IPS-20b (cell line): ENCODE results near the gene NPC1L1.
"Not testable (repeated sequence)": the region's sequence is repeated elsewhere in the genome, so short reads cannot be mapped to it uniquely, and the experiment has no call there.

Source experiments
- H3K27ac ChIP-seq: one replicate; pipeline ENCODE4 v1.5.1; 2013; ENCODE audit warnings: low read length
- H3K27me3 ChIP-seq: 2 replicates; pipeline ENCODE4 v1.6.1; 2013; ENCODE audit warnings: mild to moderate bottlenecking, low read length, inconsistent platforms; ENCODE audit not compliant: insufficient read depth
- H3K36me3 ChIP-seq: 2 replicates; pipeline ENCODE4 v1.6.1; 2013; ENCODE audit warnings: low read depth, mild to moderate bottlenecking, inconsistent platforms, low read length, moderate library complexity; ENCODE audit not compliant: insufficient read depth
- H3K4me1 ChIP-seq: 2 replicates; pipeline ENCODE4 v1.6.1; 2013; ENCODE audit warnings: mild to moderate bottlenecking, control low read depth, inconsistent platforms, low read length, moderate library complexity; ENCODE audit not compliant: insufficient read depth
- H3K4me3 ChIP-seq: 2 replicates; pipeline ENCODE4 v1.5.1; 2013; ENCODE audit warnings: mild to moderate bottlenecking, low read length, inconsistent platforms
- H3K9ac ChIP-seq: 2 replicates; pipeline ENCODE4 v1.6.1; 2013; ENCODE audit warnings: low read depth, mild to moderate bottlenecking, inconsistent platforms, low read length, moderate library complexity
- H3K9me3 ChIP-seq: 2 replicates; pipeline ENCODE4 v1.6.1; 2013; ENCODE audit warnings: mild to moderate bottlenecking, low read depth, low read length, inconsistent platforms; ENCODE audit not compliant: insufficient read depth

NPC1L1 gene

DNA sequence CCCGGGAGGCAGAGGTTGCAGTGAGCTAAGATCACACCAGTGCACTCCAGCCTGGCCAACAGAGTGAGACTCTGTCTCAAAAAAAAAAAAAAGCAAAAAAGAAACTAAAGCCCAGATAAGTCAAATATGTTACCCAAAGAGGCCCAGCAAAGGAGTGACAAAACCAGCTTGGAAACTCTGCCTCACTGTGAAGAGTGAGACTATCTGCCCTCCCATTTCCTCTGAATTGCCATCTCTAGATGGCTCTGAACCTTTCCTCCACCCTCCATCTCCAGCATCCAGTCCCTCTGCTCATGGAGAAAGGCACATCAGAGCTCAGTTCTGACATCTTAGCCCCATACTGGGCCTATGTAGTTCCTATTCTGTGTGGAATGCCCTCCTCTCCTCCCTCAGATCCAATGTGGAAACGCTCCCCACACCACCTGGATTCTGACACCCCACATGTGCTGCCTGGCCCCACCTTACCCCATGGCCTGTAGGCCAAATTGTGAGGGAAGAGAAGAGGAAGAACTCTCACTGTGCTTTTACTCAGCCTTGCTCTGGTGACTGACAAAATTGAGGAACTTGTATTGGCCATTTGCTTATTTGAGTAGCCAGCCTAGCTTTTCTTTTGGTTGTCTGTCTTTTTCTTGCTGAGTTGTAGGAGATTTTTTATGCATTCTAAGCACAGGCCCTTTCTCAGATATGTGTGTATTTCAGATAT lies 32.7 kb downstream of the NPC1L1 start:
- no peak overlapping the region for H3K4me3 ChIP-seq
- H3K4me1 ChIP-seq: no peaks in the 10 kb centered on the region
- H3K9ac ChIP-seq: no peak overlapping the region
- no peaks in the 10 kb centered on the region for H3K36me3 ChIP-seq
- no peaks in the 10 kb centered on the region for H3K27me3 ChIP-seq
- H3K27ac ChIP-seq: no peak overlapping the region
- H3K9me3 ChIP-seq: peaks cover 3% of the 10 kb centered on the region

GRCh38 chr7:44506592-44507288 lies 34.4 kb downstream of the NPC1L1 start:
- H3K9ac ChIP-seq, H3K27ac ChIP-seq, H3K4me1 ChIP-seq, H3K27me3 ChIP-seq, H3K9me3 ChIP-seq, H3K4me3 ChIP-seq, H3K36me3 ChIP-seq: not testable (repeated sequence)

DNA sequence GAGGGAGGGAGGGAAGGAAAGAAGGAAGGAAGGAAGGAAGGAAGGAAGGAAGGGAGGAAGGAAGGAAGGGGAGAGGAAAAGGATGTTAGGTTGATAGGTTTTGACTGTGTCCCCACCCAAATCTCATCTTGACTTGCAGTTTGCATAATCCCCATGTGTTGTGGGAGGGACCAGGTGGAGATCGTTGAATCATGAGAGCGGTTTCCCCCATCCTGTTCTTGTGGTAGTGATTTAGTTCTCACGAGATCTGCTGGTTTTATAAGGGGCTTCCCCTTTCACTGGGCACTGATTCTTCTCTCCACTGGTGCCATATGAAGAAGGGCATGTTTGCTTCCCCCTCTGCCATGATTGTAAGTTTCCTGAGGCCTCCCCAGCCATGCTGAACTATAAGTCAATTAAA lies 35.5 kb downstream of the NPC1L1 start:
- Histone ChIP-seq H3K9ac (no peak overlapping the region), H3K27me3 (peaks cover 6% of the 10 kb centered on the region), H3K4me3 (no peak overlapping the region), H3K27ac (no peak overlapping the region), H3K4me1 (no peaks in the 10 kb centered on the region), H3K9me3 (peaks cover 3% of the 10 kb centered on the region), H3K36me3 (no peaks in the 10 kb centered on the region)

- Histone ChIP-seq H3K9ac (no peak overlapping the region), H3K9me3 (no peaks in the 10 kb centered on the region), H3K36me3 (no peaks in the 10 kb centered on the region), H3K4me1 (no peaks in the 10 kb centered on the region; the same call in 1 of the 2 replicates), H3K27me3 (peaks cover 12% of the 10 kb centered on the region), H3K27ac (no peak overlapping the region), H3K4me3 (no peak overlapping the region)
Observed at GRCh38 chr7:44498230-44498954, 42.7 kb downstream of the NPC1L1 start.

DNA sequence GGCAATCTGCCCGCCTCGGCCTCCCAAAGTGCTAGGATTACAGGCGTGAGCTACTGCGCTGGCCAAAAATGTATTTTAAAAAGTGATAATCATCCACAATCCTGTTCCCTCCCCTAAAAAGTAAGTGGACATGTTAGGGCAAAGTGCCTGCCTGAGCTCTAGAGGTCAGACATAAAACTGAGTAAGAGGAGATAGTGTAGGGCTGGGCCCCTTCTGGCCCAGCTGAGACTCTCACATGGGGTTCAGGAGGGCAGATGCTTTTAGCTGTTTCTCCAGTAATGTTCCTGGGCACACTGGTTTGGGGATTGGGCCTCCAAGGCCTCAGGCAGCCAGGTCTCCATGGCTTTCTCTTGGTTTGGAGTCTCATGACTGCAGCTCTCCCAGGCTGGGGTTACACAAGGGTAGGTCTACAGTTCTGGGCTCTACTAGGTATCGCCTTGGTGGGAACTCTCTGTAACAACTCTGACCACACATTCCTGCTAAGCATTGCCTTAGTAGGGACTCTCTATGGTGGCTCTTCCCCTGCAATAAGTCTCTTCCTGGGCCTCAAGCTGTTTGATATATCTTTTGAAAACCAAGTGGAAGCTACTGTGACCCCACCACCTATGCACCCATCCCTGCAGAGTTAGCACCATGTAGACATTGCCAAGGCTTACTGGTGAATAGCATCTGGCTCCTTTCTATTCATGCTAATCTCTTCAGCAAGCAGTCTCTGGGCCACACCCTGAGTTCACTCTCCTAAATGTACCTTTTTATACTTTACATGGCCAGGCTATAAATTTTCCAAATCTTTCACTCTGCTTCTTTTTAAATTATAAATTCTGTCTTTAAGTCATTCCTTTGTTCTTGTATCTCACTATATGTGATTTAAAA lies 43.7 kb downstream of the NPC1L1 start:
- no peaks in the 10 kb centered on the region for H3K9me3 ChIP-seq
- no peaks in the 10 kb centered on the region; the same call in 1 of the 2 replicates for H3K4me1 ChIP-seq
- H3K27me3 ChIP-seq: peaks cover 12% of the 10 kb centered on the region
- no peaks in the 10 kb centered on the region for H3K36me3 ChIP-seq
- no peak overlapping the region for H3K4me3 ChIP-seq
- no peak overlapping the region for H3K9ac ChIP-seq
- H3K27ac ChIP-seq: no peak overlapping the region

DNA sequence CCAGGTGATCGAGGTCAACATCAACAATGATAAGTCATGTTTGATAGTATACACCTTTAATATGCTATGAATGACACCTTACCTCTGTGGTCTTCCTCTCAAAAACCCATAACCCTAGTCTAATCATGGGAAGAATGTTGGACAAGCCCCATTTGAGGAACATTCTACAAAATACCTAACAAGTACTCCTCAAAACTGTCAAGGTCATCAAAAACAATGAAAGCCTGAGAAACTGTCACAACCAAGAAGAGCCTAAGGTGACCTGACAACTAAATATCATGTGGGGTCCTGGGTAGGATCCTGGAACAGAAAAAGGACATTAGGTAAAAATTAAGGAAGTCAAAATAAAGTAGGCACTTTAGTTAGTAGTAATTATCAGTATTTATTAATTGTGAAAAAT lies 44.7 kb downstream of the NPC1L1 start:
- Histone ChIP-seq H3K9me3 (no peaks in the 10 kb centered on the region), H3K9ac (no peak overlapping the region), H3K27ac (no peak overlapping the region), H3K27me3 (peaks cover 6% of the 10 kb centered on the region), H3K36me3 (no peaks in the 10 kb centered on the region), H3K4me3 (no peak overlapping the region), H3K4me1 (no peaks in the 10 kb centered on the region; the same call in 1 of the 2 replicates)

- no peaks in the 10 kb centered on the region; the same call in 1 of the 2 replicates for H3K4me1 ChIP-seq
- H3K9ac ChIP-seq: no peak overlapping the region
- no peaks in the 10 kb centered on the region for H3K9me3 ChIP-seq
- H3K27ac ChIP-seq: no peak overlapping the region
- H3K27me3 ChIP-seq: peaks cover 6% of the 10 kb centered on the region
- no peaks in the 10 kb centered on the region for H3K36me3 ChIP-seq
- H3K4me3 ChIP-seq: no peak overlapping the region
Observed at GRCh38 chr7:44494960-44495359, 46.2 kb downstream of the NPC1L1 start.

- Histone ChIP-seq H3K27me3 (peaks cover 6% of the 10 kb centered on the region), H3K4me3 (peak overlapping the region; percentile 89), H3K4me1 (peaks cover 3% of the 10 kb centered on the region; the same call in 1 of the 2 replicates), H3K9me3 (no peaks in the 10 kb centered on the region), H3K36me3 (no peaks in the 10 kb centered on the region), H3K9ac (peak overlapping the region; percentile 91; the same call in 1 of the 2 replicates), H3K27ac (peak overlapping the region; percentile 72)
Observed at GRCh38 chr7:44491229-44491628, 49.9 kb downstream of the NPC1L1 start.

- Histone ChIP-seq H3K4me3 (peak within 1 kb of the TSS; percentile 89), H3K4me1 (peaks cover 3% of the 10 kb centered on the region; the same call in 1 of the 2 replicates), H3K27ac (peak within 1 kb of the TSS; percentile 72), H3K9ac (peak within 1 kb of the TSS; percentile 91), H3K36me3 (peaks cover 4% of the 10 kb centered on the region; the same call in 1 of the 2 replicates), H3K27me3 (peaks cover 5% of the 10 kb centered on the region), H3K9me3 (no peaks in the 10 kb centered on the region)
Observed at GRCh38 chr7:44490351-44491200, 50.6 kb downstream of the NPC1L1 start, which contains the start of gene NUDCD3. TSS of gene NUDCD3 (minus strand) at chr7:44490658. CDS start at chr7:44490600, 58 bp downstream.

DNA sequence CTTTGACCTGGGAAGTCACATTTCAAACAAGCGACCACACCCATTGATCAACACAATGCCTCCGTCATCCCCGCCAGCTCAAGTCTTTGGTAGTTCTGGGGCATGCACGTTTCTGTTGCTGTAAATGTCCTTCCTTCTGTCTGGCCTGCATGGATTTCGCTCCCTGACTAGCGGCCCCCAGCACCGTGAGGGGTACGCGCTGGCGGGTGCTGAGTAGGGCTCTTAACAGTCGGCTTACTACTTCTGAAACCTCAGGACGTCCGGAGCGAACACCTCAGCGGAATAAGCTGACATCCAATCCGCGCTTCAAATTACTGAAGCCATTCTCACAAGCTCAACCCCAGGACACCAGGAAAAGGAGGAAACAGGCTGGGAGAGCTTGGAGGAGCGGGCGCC lies 51.2 kb downstream of the NPC1L1 start:
- Histone ChIP-seq H3K9me3 (no peaks in the 10 kb centered on the region), H3K9ac (peak overlapping the region; percentile 91), H3K36me3 (peaks cover 11% of the 10 kb centered on the region), H3K27ac (peak overlapping the region; percentile 8), H3K4me3 (peak overlapping the region; percentile 89), H3K4me1 (peaks cover 3% of the 10 kb centered on the region; the same call in 1 of the 2 replicates), H3K27me3 (no peaks in the 10 kb centered on the region)
